Bronchial epithelial cell (primary cell): ENCODE measurements around the gene TMIGD2. TPM values are rescaled to one million over a fixed set of nuclear protein-coding genes. Genes with fewer than 3 reads are reported as not detected.

ENCODE experiments used
- DNase-seq: peaks from one replicate; pipeline ENCODE4 v3.0.0-alpha.2; 2010; ENCODE audit warnings: low read depth
- FAIRE-seq: peaks from 2 replicates; lab custom pipeline; 2011; peaks lifted over from hg19 to GRCh38; lab: Jason Lieb, UNC
- H3K27me3 ChIP-seq: 2 replicates; pipeline ENCODE4 v1.5.1; 2011; ENCODE audit warnings: low read length; ENCODE audit not compliant: control insufficient read depth, insufficient read depth
- H3K36me3 ChIP-seq: 2 replicates; pipeline ENCODE4 v1.5.1; 2011; ENCODE audit warnings: low read length; ENCODE audit not compliant: control insufficient read depth, insufficient read depth
- H3K4me3 ChIP-seq: 2 replicates; pipeline ENCODE4 v1.5.1; 2011; ENCODE audit warnings: mild to moderate bottlenecking, low read depth, low read length, control low read depth
- total RNA-seq: library from RNA; depleted of rRNA; stranded (reverse); fragments of >200 nt; gene quantifications from 2 replicates; pipeline ENCODE4 v1.2.1, GENCODE V29; 2014
- TF ChIP-seq, protein P1 (sequence below): IDR thresholded peaks from 2 replicates; pipeline ENCODE4 v1.5.1; 2011; ENCODE audit warnings: mild to moderate bottlenecking, moderate library complexity, low read length, control low read depth, inconsistent platforms; ENCODE audit not compliant: insufficient read depth, severe bottlenecking

Gene TMIGD2
- total RNA-seq, 1 donor from 2014 or later: not detected

DNA sequence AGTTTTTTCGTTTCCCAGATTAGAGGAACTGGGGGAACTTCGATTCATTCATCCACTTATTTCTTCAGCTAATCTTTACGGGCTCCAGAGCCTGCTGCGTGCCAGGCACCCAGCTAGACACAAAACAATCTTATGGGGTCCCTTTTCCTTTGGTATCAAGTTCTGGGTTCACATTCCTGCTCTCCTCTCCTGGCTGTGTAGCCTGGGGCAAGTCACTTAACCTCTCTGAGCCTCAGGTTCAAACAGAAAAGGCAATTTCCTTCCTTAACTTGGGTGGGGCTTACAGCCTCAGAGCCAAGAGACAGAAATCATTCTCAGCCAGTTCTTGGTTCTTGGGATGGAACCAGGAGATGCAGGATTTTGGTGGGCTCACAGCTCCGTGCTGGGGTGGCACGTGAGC lies 17.2 kb downstream of the TMIGD2 start:
- no peak for DNase-seq
- no peak for FAIRE-seq
- peaks cover 3% of the 10 kb centered on the region for H3K27me3 ChIP-seq
- TF ChIP-seq, protein P1, sequence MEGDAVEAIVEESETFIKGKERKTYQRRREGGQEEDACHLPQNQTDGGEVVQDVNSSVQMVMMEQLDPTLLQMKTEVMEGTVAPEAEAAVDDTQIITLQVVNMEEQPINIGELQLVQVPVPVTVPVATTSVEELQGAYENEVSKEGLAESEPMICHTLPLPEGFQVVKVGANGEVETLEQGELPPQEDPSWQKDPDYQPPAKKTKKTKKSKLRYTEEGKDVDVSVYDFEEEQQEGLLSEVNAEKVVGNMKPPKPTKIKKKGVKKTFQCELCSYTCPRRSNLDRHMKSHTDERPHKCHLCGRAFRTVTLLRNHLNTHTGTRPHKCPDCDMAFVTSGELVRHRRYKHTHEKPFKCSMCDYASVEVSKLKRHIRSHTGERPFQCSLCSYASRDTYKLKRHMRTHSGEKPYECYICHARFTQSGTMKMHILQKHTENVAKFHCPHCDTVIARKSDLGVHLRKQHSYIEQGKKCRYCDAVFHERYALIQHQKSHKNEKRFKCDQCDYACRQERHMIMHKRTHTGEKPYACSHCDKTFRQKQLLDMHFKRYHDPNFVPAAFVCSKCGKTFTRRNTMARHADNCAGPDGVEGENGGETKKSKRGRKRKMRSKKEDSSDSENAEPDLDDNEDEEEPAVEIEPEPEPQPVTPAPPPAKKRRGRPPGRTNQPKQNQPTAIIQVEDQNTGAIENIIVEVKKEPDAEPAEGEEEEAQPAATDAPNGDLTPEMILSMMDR: no peak
- H3K4me3 ChIP-seq: no peak overlapping the region
- no peaks in the 10 kb centered on the region for H3K36me3 ChIP-seq

DNA sequence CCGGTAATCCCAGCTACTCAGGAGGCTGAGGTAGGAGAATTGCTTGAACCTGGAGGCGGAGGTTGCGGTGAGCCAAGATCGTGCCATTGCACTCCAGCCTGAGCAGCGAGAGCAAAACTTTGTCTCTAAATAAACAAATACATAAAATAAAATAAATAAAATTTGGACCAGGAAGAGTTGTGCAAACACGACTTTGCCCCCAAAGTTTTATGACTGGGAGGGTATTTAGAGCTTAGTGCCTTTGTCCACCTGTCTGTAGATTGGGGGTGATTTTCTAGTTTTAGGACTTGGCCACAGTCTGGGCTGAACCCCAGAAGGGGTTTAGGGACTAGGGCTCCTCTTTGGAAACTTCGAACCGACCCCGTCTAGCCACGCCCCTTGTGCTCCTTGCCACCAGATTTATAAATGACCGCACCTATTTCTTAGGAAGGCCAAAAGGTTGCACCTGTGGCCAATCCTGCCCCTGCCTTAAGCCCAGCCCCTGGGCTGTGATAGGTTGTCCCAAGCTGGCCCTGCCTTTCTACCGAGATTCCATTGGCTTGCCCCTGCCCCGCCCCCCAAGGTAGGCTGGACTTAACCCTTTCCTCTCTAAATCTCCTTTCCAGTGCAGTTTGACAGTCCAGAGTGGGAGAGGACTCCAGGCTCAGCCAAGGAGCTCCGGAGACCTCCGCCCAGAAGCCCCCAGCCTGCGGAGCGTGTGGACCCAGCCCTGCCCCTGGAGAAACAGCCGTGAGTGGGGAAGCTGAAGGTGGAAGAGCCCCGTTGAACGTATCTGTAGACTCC lies 17.8 kb downstream of the TMIGD2 start:
- H3K36me3 ChIP-seq: no peaks in the 10 kb centered on the region
- FAIRE-seq (no peak), DNase-seq (no peak)
- H3K4me3 ChIP-seq: no peak overlapping the region
- TF ChIP-seq, protein P1: no peak
- peaks cover 5% of the 10 kb centered on the region for H3K27me3 ChIP-seq

DNA sequence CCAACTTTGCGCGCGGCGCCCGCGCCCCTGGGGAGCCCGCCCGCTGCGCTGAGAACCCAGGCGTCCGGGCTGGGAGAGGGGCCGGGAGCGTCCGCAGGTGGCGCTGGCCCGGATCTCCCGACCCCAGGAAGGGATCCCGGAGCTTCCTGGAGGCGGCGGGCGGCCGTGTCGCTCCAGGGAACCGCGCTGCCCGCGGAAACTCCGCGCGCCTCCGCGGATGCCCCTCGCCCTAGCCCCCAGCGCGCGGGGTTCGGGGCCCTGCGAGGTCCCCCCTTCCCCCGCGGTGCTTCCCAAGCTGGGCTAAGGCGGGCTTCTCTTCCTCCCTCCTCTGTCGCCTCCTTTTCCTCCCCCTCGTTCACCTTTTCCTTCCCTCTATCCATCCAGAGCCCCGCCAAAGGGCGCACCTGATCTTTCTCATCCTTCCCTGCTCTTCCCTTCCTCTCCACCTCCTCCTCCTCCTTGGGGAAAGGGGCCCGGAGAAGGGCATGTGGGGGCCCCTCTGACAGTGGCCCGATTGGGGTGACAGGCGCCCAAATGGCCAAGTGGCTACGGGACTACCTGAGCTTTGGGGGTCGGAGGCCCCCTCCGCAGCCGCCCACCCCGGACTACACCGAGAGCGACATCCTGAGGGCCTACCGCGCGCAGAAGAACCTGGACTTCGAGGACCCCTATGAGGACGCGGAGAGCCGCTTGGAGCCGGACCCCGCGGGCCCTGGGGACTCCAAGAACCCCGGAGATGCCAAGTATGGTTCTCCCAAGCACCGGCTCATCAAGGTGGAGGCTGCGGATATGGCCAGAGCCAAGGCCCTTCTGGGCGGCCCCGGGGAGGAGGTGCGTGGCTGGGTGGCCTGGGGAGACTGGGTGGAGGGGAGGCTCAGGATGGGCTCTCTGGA lies 22.4 kb downstream of the TMIGD2 start:
- Histone ChIP-seq H3K36me3 (no peaks in the 10 kb centered on the region), H3K27me3 (peaks cover 12% of the 10 kb centered on the region), H3K4me3 (no peak overlapping the region)
- FAIRE-seq (no peak), DNase-seq (no peak)
- TF ChIP-seq, protein P1: no peak

DNA sequence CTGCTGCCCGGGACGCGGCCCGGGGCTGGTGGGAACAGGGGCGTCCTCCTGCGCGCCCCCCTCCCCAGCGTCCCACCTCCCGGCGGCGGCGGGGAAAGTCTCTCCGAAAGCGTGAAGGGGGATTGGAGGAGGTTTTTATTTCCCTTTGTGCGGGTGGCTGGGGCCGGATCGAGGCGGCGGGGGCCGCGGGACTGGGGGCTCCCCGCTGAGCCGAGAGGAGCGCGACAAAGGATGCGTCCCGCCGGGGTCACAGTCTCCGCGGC lies 23.0 kb downstream of the TMIGD2 start:
- Histone ChIP-seq H3K27me3 (peaks cover 12% of the 10 kb centered on the region), H3K4me3 (no peak overlapping the region), H3K36me3 (no peaks in the 10 kb centered on the region)
- TF ChIP-seq, protein P1: no peak
- DNase-seq (no peak), FAIRE-seq (no peak)

DNA sequence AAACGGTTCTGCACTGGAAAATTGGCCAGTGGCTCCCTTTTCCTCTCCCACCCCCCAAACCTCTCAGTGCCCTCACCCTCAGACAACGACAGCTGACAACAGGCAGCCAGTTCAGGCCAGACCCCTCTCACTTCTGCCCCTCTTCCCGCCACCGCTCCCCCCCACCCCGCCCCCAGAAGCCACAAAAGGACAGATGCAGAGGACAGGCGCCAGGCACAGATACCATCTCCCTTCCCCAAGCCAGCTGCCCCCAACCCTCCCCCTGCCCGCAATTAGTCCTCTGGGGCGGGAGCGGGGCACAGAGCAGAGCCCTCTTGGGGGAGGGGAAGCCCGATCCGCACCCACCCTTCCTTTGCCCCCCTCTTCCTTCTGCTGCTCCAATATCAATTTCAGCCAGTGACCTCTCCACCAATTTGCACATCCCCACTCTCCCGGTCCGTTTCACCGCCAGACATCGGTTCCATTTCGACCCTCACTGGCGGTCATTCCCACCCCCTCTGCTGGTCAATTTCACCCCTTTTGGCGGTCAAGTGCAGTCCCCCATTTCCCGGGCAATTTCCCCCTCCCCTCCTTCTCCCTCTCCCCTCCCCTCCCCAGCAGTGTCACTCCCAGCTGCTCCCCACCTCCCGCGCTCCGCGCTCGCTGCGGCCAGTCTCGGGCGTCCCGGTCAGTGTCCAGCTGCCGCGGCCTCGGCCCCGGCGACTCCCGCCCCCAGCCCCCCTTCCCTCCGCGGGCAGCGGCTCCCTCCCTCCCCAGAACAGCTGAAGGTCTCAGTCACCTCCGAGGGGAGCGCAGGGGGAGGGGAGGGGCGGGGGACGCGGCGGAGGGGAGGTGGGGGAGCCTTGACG lies 23.5 kb downstream of the TMIGD2 start, which contains the start of gene SHD:
TSS of gene SHD (plus strand) at position 848 of the 848 bp plus-strand sequence. CDS start 798 bp downstream, outside the sequence.
- no peak within 1 kb of the TSS for H3K4me3 ChIP-seq
- no peak for DNase-seq
- TF ChIP-seq, protein P1: no peak
- H3K27me3 ChIP-seq: peaks cover 12% of the 10 kb centered on the region
- no peaks in the 10 kb centered on the region for H3K36me3 ChIP-seq
- FAIRE-seq: no peak
